ENCODE measurements around the gene NEDD4L.

Gene NEDD4L

DNA sequence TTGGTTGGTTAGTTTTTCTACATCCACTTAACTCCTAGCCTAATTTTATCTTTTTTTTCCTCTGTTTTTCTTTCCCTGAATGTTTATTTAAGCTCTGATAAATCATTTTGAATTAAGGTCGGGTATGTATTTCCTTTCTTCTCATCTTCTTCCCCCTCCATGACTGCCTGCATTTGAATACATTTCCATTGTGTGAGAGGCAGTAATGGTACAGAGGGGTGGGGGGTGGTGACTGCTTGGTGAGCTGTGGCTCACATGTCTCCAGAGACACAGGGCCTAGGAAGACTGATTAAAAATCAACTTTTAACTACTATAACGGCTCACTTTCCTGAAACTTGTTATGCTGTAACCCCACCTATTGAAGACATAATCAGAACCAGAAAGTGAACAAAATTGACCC lies 58.0 kb downstream of the NEDD4L start:
- CTCF ChIA-PET, result interaction anchor here (1.7 kb wide), 1 partner anchor 58 kb away, joined by 6 read pairs; the partner anchor contains the start of gene NEDD4L
- peaks cover 31% of the 10 kb centered on the region for H3K4me1 ChIP-seq (ENCODE audit: control insufficient read depth, insufficient read depth, low read length)

DNA sequence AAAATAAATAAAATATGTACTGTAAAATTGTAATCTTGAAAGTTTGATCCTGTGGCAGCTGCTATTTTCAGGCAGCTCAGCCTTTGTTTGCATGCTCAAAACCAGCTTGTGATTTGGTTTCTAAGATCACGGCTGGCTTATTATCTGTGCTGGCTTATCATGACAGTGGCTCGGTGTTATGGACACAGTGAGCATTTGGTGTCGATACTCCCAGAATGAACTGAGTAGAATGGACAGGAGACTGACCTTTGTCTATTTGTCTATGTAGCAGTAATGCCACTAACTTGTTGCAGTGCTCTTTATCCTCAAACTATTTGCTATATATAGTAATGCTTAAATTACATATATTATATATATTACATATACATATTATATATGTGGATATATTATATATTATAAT lies 58.8 kb downstream of the NEDD4L start:
- ChIA-PET CTCF (interaction anchor here (1.7 kb wide), 1 partner anchor 59 kb away, joined by 6 read pairs; the partner anchor contains the start of gene NEDD4L), POLR2A (no interaction called here)
- H3K4me1 ChIP-seq (ENCODE audit: control insufficient read depth, insufficient read depth, low read length), result peaks cover 25% of the 10 kb centered on the region
- no peaks in the 10 kb centered on the region for H3K36me3 ChIP-seq (ENCODE audit: control insufficient read depth in 2 of 2, insufficient read depth in 1 of 2, low read length in 2 of 2)
- H3K27ac ChIP-seq (ENCODE audit: extremely low read depth, low read depth, low read length), result no peak overlapping the region
- no peak for TF ChIP-seq ZNF830 (tag by site-specific recombination; IDR thresholded peaks at IDR 0.05; ENCODE audit: low read depth)
- no peak for TF ChIP-seq ZNF350 (tag by site-specific recombination; IDR thresholded peaks at IDR 0.05)
- TF ChIP-seq ZNF549 (tag by site-specific recombination; IDR thresholded peaks at IDR 0.05), result no peak
- TF ChIP-seq ZNF221 (tag by site-specific recombination; IDR thresholded peaks at IDR 0.05; ENCODE audit: borderline replicate concordance), result no peak
- no peak for TF ChIP-seq ZBTB48 (tag by site-specific recombination; IDR thresholded peaks at IDR 0.05)
- TF ChIP-seq ZNF292 (tag by site-specific recombination; IDR thresholded peaks at IDR 0.05; ENCODE audit: borderline replicate concordance, low read depth), result no peak
- no peak for TF ChIP-seq ZNF335 (tag by site-specific recombination; conservative IDR thresholded peaks at IDR 0.05)
- TF ChIP-seq, protein P1, sequence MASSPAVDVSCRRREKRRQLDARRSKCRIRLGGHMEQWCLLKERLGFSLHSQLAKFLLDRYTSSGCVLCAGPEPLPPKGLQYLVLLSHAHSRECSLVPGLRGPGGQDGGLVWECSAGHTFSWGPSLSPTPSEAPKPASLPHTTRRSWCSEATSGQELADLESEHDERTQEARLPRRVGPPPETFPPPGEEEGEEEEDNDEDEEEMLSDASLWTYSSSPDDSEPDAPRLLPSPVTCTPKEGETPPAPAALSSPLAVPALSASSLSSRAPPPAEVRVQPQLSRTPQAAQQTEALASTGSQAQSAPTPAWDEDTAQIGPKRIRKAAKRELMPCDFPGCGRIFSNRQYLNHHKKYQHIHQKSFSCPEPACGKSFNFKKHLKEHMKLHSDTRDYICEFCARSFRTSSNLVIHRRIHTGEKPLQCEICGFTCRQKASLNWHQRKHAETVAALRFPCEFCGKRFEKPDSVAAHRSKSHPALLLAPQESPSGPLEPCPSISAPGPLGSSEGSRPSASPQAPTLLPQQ (tag by site-specific recombination; IDR thresholded peaks at IDR 0.05), result no peak
- TF ChIP-seq ZSCAN23 (tag by site-specific recombination; IDR thresholded peaks at IDR 0.05), result no peak
- H3K4me3 ChIP-seq (ENCODE audit: low read depth, low read length), result no peak overlapping the region
- H3K9me3 ChIP-seq (ENCODE audit: control insufficient read depth, insufficient read depth, low read depth, low read length), result no peaks in the 10 kb centered on the region

More for the DNA sequence above, 58.0 kb downstream of the NEDD4L start:
- no peak overlapping the region for H3K27ac ChIP-seq (ENCODE audit: extremely low read depth, low read depth, low read length)
- TF ChIP-seq ZNF580 (tag by site-specific recombination; IDR thresholded peaks at IDR 0.05), result no peak
- no peak for TF ChIP-seq SP3 (tag by site-specific recombination; IDR thresholded peaks at IDR 0.05)
- TF ChIP-seq ZNF488 (tag by site-specific recombination; IDR thresholded peaks at IDR 0.05), result no peak
- no peak for TF ChIP-seq ZNF132 (tag by site-specific recombination; IDR thresholded peaks at IDR 0.05; ENCODE audit: borderline replicate concordance)
- no peak for TF ChIP-seq ZNF670 (tag by site-specific recombination; IDR thresholded peaks at IDR 0.05; ENCODE audit: low read depth)
- TF ChIP-seq ZBTB8A (tag by site-specific recombination; IDR thresholded peaks at IDR 0.05), result no peak
- TF ChIP-seq ZNF23 (tag by site-specific recombination; IDR thresholded peaks at IDR 0.05; ENCODE audit: borderline replicate concordance), result no peak
- no peak for TF ChIP-seq ZFP3 (tag by site-specific recombination; IDR thresholded peaks at IDR 0.05; ENCODE audit: low read depth)
- TF ChIP-seq, protein P2, sequence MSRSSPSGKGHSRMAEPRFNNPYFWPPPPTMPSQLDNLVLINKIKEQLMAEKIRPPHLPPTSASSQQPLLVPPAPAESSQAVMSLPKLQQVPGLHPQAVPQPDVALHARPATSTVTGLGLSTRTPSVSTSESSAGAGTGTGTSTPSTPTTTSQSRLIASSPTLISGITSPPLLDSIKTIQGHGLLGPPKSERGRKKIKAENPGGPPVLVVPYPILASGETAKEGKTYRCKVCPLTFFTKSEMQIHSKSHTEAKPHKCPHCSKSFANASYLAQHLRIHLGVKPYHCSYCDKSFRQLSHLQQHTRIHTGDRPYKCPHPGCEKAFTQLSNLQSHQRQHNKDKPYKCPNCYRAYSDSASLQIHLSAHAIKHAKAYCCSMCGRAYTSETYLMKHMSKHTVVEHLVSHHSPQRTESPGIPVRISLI (tag by site-specific recombination; IDR thresholded peaks at IDR 0.05), result no peak
- TF ChIP-seq, protein P3, sequence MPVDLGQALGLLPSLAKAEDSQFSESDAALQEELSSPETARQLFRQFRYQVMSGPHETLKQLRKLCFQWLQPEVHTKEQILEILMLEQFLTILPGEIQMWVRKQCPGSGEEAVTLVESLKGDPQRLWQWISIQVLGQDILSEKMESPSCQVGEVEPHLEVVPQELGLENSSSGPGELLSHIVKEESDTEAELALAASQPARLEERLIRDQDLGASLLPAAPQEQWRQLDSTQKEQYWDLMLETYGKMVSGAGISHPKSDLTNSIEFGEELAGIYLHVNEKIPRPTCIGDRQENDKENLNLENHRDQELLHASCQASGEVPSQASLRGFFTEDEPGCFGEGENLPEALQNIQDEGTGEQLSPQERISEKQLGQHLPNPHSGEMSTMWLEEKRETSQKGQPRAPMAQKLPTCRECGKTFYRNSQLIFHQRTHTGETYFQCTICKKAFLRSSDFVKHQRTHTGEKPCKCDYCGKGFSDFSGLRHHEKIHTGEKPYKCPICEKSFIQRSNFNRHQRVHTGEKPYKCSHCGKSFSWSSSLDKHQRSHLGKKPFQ (tag by site-specific recombination; IDR thresholded peaks at IDR 0.05), result no peak
- no peak for TF ChIP-seq ZNF623 (tag by site-specific recombination; IDR thresholded peaks at IDR 0.05)
- TF ChIP-seq EGR2 (tag by site-specific recombination; IDR thresholded peaks at IDR 0.05; ENCODE audit: low read depth), result no peak
- TF ChIP-seq ZNF548 (tag by site-specific recombination; IDR thresholded peaks at IDR 0.05), result no peak
- no peak for TF ChIP-seq ZFP41 (tag by site-specific recombination; IDR thresholded peaks at IDR 0.05; ENCODE audit: borderline replicate concordance)
- H3K36me3 ChIP-seq (ENCODE audit: control insufficient read depth in 2 of 2, insufficient read depth in 1 of 2, low read length in 2 of 2), result no peaks in the 10 kb centered on the region
- no peaks in the 10 kb centered on the region for H3K9me3 ChIP-seq (ENCODE audit: control insufficient read depth, insufficient read depth, low read depth, low read length)
- no peak overlapping the region for H3K4me3 ChIP-seq (ENCODE audit: low read depth, low read length)
- POLR2A ChIA-PET, result no interaction called here
